Measurements from ENCODE around the gene ZNF608.

Gene ZNF608

DNA sequence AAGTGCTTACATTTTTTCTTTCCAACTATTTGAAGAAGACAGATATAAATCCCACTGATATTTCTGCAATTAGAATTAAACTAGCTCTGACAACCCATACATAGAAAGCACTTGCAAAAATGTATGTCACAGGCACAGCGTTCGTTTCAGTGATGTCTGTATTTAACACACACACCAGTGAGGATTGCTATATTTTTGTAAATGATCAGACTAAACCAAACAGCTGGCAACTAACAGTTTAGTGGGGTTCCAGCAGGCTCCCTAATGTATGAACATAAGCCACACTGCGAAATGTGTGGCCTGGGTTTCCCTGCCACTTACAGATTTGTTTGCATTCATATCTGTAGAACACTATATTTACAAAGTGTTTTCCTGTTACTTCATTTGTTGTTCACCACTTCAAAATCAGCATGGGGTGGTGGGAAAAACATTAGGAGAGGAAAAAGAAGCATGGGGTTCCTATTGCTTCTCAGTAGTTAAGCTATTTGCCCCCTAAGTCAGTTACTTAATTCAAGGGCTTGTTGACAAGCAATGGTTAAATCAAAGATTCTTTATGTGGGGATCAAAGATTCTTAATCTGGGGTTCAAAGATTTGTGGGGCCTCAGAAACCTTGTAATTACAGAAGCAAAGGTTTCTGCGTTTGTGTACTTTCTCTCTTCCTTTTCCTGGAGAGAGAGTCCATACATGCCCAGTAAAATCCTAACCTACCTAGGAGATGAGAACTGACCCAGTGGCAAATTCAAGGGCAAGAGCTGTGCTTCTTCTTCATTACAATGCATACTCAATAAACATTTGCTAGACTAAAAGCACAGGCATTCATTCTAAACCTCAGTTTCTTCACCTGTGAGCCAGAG is 27.1 kb downstream of the ZNF608 start:
- ATAC-seq (ENCODE audit: low read depth) (no peak), DNase-seq (ENCODE audit: low spot score) (no peak)
- H3K27ac ChIP-seq (ENCODE audit: poor library complexity, severe bottlenecking), result no peak overlapping the region
- H3K36me3 ChIP-seq (ENCODE audit: low read depth), result no peaks in the 10 kb centered on the region
- H3K9me3 ChIP-seq (ENCODE audit: severe bottlenecking), result no peaks in the 10 kb centered on the region
- no peaks in the 10 kb centered on the region for H3K27me3 ChIP-seq (ENCODE audit: insufficient read depth, poor library complexity, severe bottlenecking)
- H3K4me3 ChIP-seq (ENCODE audit: severe bottlenecking), result no peak overlapping the region
- H3K4me1 ChIP-seq (ENCODE audit: insufficient read depth, poor library complexity, severe bottlenecking), result no peaks in the 10 kb centered on the region
- TF ChIP-seq, protein P1, sequence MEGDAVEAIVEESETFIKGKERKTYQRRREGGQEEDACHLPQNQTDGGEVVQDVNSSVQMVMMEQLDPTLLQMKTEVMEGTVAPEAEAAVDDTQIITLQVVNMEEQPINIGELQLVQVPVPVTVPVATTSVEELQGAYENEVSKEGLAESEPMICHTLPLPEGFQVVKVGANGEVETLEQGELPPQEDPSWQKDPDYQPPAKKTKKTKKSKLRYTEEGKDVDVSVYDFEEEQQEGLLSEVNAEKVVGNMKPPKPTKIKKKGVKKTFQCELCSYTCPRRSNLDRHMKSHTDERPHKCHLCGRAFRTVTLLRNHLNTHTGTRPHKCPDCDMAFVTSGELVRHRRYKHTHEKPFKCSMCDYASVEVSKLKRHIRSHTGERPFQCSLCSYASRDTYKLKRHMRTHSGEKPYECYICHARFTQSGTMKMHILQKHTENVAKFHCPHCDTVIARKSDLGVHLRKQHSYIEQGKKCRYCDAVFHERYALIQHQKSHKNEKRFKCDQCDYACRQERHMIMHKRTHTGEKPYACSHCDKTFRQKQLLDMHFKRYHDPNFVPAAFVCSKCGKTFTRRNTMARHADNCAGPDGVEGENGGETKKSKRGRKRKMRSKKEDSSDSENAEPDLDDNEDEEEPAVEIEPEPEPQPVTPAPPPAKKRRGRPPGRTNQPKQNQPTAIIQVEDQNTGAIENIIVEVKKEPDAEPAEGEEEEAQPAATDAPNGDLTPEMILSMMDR (IDR thresholded peaks at IDR 0.05; ENCODE audit: poor library complexity, severe bottlenecking), result no peak

DNA sequence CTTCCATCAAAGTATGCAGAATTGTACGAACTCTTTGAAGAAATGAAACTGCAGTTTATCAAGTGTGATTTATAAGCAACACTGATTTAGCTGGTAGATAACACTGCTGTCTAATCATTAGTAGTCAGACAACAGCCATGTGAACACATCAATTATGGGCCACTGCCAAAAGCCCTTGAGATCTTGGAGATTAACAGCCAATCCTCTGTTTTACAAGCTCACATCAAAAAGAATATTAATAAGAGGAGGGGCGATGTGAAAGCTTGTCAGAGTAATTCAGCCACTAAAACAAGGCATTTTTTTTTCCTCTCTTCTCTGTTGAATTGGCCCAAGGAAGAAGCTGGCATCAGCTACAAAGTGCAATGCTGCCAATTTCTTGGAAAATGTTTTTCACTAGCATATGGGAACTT is 28.1 kb downstream of the ZNF608 start:
- no peak for ATAC-seq (ENCODE audit: low read depth)
- H3K4me3 ChIP-seq (ENCODE audit: severe bottlenecking), result no peak overlapping the region

DNA sequence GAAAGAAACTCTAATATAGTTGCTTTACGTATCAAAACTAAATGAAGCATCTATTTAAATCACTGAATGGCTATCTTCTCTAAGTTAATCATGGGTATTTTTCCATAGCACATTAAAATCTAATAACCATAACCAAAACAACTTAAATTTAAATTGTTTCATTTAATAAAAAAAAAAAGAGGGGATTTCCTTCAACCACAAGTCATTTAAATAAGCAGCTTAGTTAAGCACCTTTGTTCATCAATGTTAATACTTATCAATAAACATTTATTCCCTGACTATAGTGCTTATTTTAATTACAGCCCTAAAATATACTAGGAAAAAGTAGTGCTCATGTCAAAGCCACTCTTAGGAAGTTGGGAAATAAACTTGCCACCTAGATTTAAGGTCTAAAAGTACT is 30.3 kb downstream of the ZNF608 start:
- Histone ChIP-seq H3K27ac (ENCODE audit: poor library complexity, severe bottlenecking) (no peak overlapping the region), H3K9me3 (ENCODE audit: severe bottlenecking) (no peaks in the 10 kb centered on the region), H3K4me3 (ENCODE audit: severe bottlenecking) (no peak overlapping the region), H3K36me3 (ENCODE audit: low read depth) (no peaks in the 10 kb centered on the region), H3K27me3 (ENCODE audit: insufficient read depth, poor library complexity, severe bottlenecking) (no peaks in the 10 kb centered on the region), H3K4me1 (ENCODE audit: insufficient read depth, poor library complexity, severe bottlenecking) (no peaks in the 10 kb centered on the region)
- TF ChIP-seq, protein P1 (IDR thresholded peaks at IDR 0.05; ENCODE audit: poor library complexity, severe bottlenecking), result no peak
- DNase-seq (ENCODE audit: low spot score) (no peak), ATAC-seq (ENCODE audit: low read depth) (no peak)

More for the DNA sequence above, 28.1 kb downstream of the ZNF608 start:
- H3K27ac ChIP-seq (ENCODE audit: poor library complexity, severe bottlenecking), result no peak overlapping the region
- H3K4me1 ChIP-seq (ENCODE audit: insufficient read depth, poor library complexity, severe bottlenecking), result no peaks in the 10 kb centered on the region
- TF ChIP-seq, protein P1 (IDR thresholded peaks at IDR 0.05; ENCODE audit: poor library complexity, severe bottlenecking), result no peak
- no peaks in the 10 kb centered on the region for H3K36me3 ChIP-seq (ENCODE audit: low read depth)
- no peaks in the 10 kb centered on the region for H3K27me3 ChIP-seq (ENCODE audit: insufficient read depth, poor library complexity, severe bottlenecking)
- no peaks in the 10 kb centered on the region for H3K9me3 ChIP-seq (ENCODE audit: severe bottlenecking)
- no peak for DNase-seq (ENCODE audit: low spot score)

DNA sequence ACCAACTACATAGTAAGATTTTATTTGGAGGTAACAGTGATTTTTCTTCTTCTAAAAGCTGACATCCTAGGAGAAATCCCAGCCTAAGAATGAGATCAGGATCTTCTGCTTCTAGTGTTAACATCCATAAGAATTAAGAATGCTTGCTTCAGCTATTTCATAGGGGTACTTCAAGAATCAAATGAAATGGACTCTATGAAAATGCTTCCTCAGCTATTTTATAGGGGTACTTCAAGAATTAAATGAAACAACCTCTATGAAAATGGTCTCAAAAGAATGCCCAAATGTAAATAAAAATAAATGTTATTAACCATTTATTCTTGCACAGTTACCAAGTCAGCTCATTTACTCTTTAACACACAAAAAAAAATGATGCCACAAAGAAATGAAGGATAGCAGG is 31.5 kb downstream of the ZNF608 start:
- no peak overlapping the region for H3K4me3 ChIP-seq (ENCODE audit: severe bottlenecking)
- no peaks in the 10 kb centered on the region for H3K36me3 ChIP-seq (ENCODE audit: low read depth)
- ATAC-seq (ENCODE audit: low read depth) (no peak), DNase-seq (ENCODE audit: low spot score) (no peak)
- no peaks in the 10 kb centered on the region for H3K27me3 ChIP-seq (ENCODE audit: insufficient read depth, poor library complexity, severe bottlenecking)
- H3K27ac ChIP-seq (ENCODE audit: poor library complexity, severe bottlenecking), result no peak overlapping the region
- H3K4me1 ChIP-seq (ENCODE audit: insufficient read depth, poor library complexity, severe bottlenecking), result no peaks in the 10 kb centered on the region
- H3K9me3 ChIP-seq (ENCODE audit: severe bottlenecking), result no peaks in the 10 kb centered on the region
- TF ChIP-seq, protein P1 (IDR thresholded peaks at IDR 0.05; ENCODE audit: poor library complexity, severe bottlenecking), result no peak

DNA sequence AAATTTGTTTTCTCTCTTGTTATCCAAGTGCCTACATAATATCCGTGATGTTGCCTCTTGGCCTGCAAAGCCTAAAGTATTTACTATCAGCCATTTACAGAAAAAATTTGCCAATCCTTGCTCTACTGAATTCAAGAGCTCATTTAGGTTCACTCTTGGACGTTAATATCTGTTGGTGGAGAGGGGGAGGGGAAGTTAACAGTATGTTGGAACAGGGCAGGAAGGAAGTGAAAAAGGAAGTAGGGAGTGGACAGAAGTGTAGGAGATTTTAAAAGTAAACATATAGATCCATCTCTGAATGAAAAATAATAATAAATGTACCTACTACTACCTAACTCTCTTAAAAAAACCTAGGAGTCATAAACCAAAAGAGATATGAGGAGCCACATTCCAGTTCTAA is 32.8 kb downstream of the ZNF608 start:
- Histone ChIP-seq H3K27me3 (ENCODE audit: insufficient read depth, poor library complexity, severe bottlenecking) (no peaks in the 10 kb centered on the region), H3K36me3 (ENCODE audit: low read depth) (no peaks in the 10 kb centered on the region), H3K4me1 (ENCODE audit: insufficient read depth, poor library complexity, severe bottlenecking) (no peaks in the 10 kb centered on the region), H3K27ac (ENCODE audit: poor library complexity, severe bottlenecking) (no peak overlapping the region), H3K4me3 (ENCODE audit: severe bottlenecking) (no peak overlapping the region), H3K9me3 (ENCODE audit: severe bottlenecking) (no peaks in the 10 kb centered on the region)
- DNase-seq (ENCODE audit: low spot score) (no peak), ATAC-seq (ENCODE audit: low read depth) (no peak)
- TF ChIP-seq, protein P1 (IDR thresholded peaks at IDR 0.05; ENCODE audit: poor library complexity, severe bottlenecking), result no peak

Data from RWPE2 (cell line).